NCI-H524 treated with DMSO at 0.1 percent for 48 hours (cell line): ENCODE measurements around the gene PCCA.

Experiments
- DNase-seq: peaks from one replicate; lab custom pipeline; 2025; lab: John Stamatoyannopoulos, UW

PCCA gene

DNA sequence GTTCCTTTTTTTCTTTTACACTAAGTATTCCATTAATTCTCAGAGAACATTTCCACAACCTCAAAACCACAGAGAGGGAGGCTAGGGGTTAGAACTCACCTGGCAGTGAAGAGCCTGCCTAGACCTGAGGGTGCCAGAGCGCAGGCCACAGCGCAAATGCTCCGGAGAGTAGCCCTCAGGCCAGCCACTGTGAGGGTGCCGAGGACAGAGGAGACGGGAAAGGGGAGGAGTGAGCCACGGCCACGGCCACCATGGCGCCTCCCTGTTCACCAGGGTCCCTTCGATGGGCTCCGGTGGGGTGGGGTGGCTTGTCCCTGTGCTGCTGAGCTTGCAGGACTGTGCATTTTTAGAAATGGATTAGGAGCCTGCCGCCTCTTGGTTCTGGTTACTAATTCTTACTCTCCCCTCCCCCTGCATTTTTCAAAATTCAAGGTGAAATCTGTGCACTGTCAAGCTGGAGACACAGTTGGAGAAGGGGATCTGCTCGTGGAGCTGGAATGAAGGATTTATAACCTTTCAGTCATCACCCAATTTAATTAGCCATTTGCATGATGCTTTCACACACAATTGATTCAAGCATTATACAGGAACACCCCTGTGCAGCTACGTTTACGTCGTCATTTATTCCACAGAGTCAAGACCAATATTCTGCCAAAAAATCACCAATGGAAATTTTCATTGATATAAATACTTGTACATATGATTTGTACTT lies 440.9 kb downstream of the PCCA start:
- no peak for DNase-seq

GRCh38 chr13:100530671-100531213 lies 441.8 kb downstream of the PCCA start:
- DNase-seq = no peak

GRCh38 chr13:100532090-100532766 lies 443.3 kb downstream of the PCCA start:
- no peak for DNase-seq

GRCh38 chr13:100532836-100533435 lies 444.0 kb downstream of the PCCA start:
- no peak for DNase-seq

DNA sequence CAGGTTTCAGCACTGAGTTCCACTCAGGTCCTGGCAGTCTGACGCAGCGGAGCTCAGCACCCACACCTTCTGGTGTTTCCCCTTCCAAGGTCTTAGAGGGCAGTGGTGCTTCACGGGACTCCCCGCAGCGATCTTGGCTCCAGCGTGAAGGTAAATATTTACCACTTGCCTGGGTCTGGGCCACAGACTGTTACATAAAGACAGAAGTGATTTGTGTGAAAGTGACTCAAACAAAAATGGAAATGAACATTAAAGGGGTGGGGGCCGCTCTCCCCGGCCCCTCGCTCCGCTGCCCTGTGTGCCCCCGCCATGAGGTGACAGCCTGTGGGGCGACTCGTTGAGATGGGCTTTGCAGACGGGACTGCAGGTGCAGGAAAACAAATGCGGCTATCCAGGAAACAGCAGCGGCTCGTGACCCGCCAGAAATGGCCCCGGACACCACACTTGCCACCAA lies 444.7 kb downstream of the PCCA start:
- DNase-seq = no peak

GRCh38 chr13:100534147-100534843 lies 445.4 kb downstream of the PCCA start:
- DNase-seq = no peak

GRCh38 chr13:100534911-100535310 lies 446.0 kb downstream of the PCCA start:
- no peak for DNase-seq

- no peak for DNase-seq
Measured at GRCh38 chr13:100535426-100536135, 446.7 kb downstream of the PCCA start.

- no peak for DNase-seq
Measured at GRCh38 chr13:100536643-100537180, 447.8 kb downstream of the PCCA start.

DNA sequence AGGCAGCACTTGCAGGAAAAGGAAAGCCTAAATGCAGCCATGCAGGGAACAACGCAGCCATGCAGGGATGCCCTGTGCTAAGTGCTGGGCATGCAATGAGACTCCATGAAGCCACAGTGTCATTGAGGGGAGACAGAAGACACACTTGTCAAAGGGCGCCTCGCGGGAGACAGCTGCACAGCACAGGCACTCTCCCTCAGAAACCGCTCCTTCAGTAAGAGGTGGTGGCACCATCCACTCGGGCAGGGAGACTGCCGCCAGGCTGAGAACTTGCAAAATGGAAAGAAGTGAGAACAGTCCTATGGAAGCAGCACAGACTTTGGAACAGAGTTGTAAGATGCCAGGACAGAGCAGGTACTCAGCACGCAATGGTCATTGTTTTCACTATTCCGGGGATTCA lies 448.6 kb downstream of the PCCA start:
- no peak for DNase-seq

DNA sequence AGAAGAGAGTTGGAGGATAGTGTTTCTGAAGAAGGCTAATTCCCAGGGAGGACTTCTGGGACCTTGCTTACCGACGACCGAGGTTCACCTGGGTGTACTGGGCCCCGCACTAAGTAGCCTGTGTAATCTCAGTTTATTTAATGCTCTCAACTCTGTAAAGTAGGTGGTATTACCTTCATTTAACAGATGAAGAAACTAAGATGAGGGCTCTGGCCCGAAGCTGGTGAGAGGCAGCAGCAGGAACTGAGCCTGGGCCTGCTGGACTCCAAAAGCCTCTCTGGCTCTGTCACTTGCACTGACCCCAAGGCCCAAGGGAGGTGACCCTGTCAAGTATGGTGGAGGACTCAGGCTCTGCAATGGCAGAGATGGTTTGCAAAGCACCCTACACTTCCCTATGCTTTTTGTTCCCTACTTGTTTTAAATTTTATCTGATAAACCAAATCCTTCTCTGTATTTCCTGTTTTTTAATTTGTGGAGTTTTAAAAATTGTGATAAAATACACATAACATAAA lies 449.1 kb downstream of the PCCA start:
- no peak for DNase-seq

DNA sequence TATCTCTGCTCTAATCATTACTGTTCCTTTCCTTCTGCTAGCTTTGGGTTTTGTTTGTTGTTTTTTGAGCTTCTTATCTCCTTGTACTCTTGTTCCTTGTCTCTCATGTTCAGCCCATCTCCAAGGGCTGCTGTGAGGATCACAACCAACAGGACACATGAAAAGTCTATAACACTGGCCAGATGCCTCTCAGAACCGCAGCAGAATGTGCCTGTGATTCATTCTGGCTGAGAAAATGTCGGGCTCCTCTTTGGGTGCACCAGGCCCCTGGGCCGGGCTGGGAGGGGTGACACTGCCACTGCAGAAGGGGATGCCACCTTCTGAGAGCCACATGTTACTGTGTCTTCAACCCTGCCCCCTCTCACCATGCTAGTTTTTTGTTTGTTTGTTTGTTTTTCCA lies 451.7 kb downstream of the PCCA start:
- DNase-seq = no peak

GRCh38 chr13:100541897-100542825 lies 453.3 kb downstream of the PCCA start:
- peak; percentile 15 for DNase-seq

DNA sequence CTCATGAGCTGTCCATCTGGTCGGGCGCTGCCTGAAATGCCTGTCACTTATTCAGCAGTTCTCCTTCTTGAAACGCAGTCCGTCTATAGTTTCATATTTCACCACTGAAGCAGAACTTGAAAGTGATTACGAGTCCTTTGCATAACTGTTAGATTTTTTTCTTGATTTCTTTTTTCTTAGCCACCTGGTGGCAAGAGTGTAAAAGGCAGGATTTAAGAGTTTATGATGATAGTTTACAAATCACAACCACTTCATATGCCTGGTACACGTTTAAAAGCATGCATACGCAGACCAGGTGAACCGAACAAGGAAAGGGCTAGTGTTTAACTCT lies 453.9 kb downstream of the PCCA start:
- DNase-seq = peak; percentile 63

DNA sequence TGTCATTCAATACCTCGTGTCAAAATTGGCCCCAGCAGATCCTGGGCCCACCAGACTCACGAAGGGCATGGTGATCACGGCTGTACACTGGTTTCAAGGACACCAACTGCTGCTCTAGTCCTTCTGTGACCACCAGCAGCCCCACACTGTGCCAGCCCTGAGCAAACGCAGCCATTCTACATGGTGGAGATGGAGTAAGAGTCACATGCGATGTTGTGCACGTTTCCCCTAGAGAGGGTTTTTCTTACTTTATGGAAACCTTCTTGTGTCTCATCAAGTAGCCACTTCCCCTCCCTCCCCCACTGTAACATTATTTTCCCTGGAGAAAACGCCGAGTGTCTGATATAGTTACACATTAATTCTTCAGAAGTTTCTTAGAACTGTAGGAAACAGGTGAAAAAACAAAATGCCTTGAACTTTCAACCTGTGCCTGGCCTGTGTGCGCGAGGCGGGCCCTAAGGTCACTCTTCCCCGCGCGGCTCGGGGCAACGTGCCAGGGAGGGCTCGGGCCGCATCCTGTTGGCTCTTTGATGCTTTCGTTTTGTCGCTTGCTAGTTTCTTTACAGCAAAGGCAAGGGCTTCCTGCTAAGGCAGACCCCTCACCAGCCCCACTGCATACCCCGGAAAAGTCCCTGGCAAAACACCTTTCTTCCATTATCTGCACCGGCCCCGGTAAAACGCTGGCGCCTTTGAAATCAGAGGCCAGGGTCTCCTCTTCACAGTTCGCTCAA lies 455.1 kb downstream of the PCCA start:
- DNase-seq = no peak

GRCh38 chr13:100544866-100545683 lies 456.2 kb downstream of the PCCA start:
- DNase-seq = no peak

DNA sequence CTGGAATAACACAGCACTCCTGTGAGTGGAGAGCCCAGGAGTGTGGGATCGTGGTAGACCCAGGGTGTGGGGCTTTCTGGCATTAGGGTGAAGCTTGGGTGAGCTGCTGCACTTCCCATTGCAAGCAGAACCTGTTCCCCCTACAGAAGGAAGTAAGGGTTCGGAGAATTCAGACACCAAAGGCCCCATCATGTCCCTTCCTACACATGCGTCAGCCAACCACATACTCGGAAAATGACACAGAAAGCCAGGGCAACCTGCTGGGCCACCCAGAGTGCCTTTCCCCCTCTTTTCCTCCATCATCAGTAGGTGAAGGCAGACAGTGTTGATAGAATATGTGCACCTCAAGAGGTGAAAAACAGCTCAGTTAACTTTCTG lies 456.8 kb downstream of the PCCA start:
- no peak for DNase-seq

- DNase-seq = no peak
Measured at GRCh38 chr13:100546713-100547405, 458.0 kb downstream of the PCCA start.
